ENCODE measurements around the gene BMPR1A.

DNA sequence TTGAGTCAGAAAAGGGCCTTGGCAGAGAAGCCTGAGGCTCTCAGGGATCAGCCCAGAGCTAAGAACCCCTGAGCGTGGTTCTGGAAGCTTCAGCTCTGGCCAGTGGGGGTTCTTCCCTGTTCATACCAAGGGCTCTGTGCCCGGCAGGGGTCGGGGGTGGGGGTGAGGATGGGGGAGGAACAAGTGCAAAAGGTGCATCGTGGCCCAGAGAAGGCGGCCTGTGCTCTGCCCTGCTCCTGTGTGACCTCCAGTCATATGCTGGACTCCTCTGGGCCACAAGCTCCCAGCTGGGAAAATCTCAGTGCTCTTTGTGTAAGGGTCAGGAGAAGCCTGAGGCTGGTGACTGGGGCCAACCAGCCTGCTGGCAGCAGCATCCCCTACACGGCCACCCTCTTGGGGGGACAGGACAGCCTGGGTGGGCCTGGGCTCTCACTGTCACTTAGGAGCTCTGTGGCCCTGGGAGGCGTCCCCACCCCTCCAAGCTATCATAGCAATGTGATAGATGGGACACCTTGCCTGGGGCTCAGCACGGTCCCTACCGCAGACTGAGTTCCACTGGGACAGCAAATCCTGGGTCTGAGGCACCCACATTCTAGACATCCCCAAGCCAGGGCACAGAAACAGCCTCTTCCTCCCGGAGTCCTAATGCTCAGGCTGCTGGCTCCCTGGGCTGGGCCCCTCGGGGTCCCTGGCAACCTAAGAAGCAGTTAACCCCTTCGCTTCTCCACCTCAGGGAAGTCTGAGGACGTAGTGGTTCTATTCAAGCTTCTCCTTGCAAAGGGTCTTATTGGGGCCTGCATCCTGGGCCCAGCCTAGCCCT is 198.5 kb downstream of the BMPR1A start:
- TF ChIP-seq, protein P1, sequence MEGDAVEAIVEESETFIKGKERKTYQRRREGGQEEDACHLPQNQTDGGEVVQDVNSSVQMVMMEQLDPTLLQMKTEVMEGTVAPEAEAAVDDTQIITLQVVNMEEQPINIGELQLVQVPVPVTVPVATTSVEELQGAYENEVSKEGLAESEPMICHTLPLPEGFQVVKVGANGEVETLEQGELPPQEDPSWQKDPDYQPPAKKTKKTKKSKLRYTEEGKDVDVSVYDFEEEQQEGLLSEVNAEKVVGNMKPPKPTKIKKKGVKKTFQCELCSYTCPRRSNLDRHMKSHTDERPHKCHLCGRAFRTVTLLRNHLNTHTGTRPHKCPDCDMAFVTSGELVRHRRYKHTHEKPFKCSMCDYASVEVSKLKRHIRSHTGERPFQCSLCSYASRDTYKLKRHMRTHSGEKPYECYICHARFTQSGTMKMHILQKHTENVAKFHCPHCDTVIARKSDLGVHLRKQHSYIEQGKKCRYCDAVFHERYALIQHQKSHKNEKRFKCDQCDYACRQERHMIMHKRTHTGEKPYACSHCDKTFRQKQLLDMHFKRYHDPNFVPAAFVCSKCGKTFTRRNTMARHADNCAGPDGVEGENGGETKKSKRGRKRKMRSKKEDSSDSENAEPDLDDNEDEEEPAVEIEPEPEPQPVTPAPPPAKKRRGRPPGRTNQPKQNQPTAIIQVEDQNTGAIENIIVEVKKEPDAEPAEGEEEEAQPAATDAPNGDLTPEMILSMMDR (IDR thresholded peaks at IDR 0.05; ENCODE audit: low read depth, low read length): no peak
- no peak for TF ChIP-seq EZH2phosphoT487 (IDR thresholded peaks at IDR 0.05; ENCODE audit: low read depth)

All from OCI-LY3 (cell line).